Mucosa of descending colon (tissue), 3 donors: Measurements from ENCODE around the gene KIF16B. TPM values are rescaled to one million over a fixed set of nuclear protein-coding genes. Genes with fewer than 3 reads are reported as not detected.
A peak's percentile ranks its signal among the peaks of the same experiment; 100 is the strongest.
"Not testable (repeated sequence)": the region's sequence is repeated elsewhere in the genome, so short reads cannot be mapped to it uniquely, and the experiment has no call there.

ENCODE experiments used
- ATAC-seq: fragments of 200-7000 bp; cut with Tn5 transposase; one replicate; pipeline ENCODE4 v1.9.1; 2020; ENCODE audit warnings: mild to moderate bottlenecking, moderate library complexity
- DNase-seq, 3 donors: peaks; one replicate each; pipeline ENCODE4 v3.0.0-alpha.2; 2020
- H3K36me3 ChIP-seq: fragments of 200-600 bp; one replicate; pipeline ENCODE4 v1.8.0; 2021; ENCODE audit warnings: low read depth, mild to moderate bottlenecking
- H3K4me1 ChIP-seq: fragments of 200-600 bp; one replicate; pipeline ENCODE4 v1.8.0; 2021; ENCODE audit warnings: low read depth, mild to moderate bottlenecking
- H3K4me3 ChIP-seq: fragments of 200-600 bp; one replicate; pipeline ENCODE4 v1.8.0; 2021; ENCODE audit warnings: mild to moderate bottlenecking
- H3K9me3 ChIP-seq: fragments of 200-600 bp; one replicate; pipeline ENCODE4 v1.8.0; 2021; ENCODE audit warnings: mild to moderate bottlenecking
- intact Hi-C, 2 donors: fragments of 100-400 bp; cut with DNase I in 1 of 2; cut with micrococcal nuclease in 1 of 2; formaldehyde crosslinking; loops; one replicate each; pipeline versions ENCODE4 v1.11.0 to v1.11.1; 2022; cut with DNase I, micrococcal nuclease
- total RNA-seq, 3 donors: library from RNA; stranded (reverse); fragmentation: NEBNext Ultra II Directional in 2 of 3; extraction: Animal tissue kit (Norgen Biotek cat#: 25700) in 2 of 3; gene quantifications; one replicate each; pipeline versions ENCODE4 v1.2.1 to v1.2.4, GENCODE V29; 2021 to 2023
- TF ChIP-seq, protein P1 (sequence below): fragments of 200-600 bp; IDR thresholded peaks from one replicate; pipeline ENCODE4 v1.8.0; 2022; ENCODE audit warnings: antibody characterized with exemption, mild to moderate bottlenecking
- donor health status: DM: no; HTN: no; CAD: no; lungs with moderate emphysema.
- donor health status: DM: no; HTN: no; CAD: no.
- donor health status: DM: no; HTN: yes; CAD: no.

Gene KIF16B
- total RNA-seq, 3 donors from 2014 or later = 48.5 to 81.7 (median 65.1) TPM

DNA sequence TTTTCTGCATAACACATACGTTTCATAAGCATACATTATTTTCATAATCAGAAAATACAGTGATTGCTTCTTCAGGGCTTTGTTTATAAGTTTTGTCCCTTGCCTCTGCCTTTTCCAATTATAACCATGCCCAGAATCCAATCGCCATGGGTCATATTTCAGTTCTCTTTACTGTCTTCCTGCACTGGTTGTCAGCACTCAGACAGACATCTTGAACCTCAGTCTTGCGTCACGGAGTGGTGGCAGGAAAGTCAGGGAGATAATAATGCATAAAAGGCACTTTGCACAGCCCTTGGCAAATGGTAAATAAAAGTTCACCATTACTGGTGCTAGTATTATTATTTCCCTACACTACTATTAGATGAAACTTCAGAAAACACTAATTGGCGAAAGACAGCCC is 7.2 kb downstream of the KIF16B start:
- ATAC-seq (no peak), DNase-seq (no peak)
- Histone ChIP-seq H3K4me3 (no peak overlapping the region), H3K36me3 (no peaks in the 10 kb centered on the region), H3K9me3 (no peaks in the 10 kb centered on the region), H3K4me1 (peaks cover 11% of the 10 kb centered on the region)
- TF ChIP-seq, protein P1, sequence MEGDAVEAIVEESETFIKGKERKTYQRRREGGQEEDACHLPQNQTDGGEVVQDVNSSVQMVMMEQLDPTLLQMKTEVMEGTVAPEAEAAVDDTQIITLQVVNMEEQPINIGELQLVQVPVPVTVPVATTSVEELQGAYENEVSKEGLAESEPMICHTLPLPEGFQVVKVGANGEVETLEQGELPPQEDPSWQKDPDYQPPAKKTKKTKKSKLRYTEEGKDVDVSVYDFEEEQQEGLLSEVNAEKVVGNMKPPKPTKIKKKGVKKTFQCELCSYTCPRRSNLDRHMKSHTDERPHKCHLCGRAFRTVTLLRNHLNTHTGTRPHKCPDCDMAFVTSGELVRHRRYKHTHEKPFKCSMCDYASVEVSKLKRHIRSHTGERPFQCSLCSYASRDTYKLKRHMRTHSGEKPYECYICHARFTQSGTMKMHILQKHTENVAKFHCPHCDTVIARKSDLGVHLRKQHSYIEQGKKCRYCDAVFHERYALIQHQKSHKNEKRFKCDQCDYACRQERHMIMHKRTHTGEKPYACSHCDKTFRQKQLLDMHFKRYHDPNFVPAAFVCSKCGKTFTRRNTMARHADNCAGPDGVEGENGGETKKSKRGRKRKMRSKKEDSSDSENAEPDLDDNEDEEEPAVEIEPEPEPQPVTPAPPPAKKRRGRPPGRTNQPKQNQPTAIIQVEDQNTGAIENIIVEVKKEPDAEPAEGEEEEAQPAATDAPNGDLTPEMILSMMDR = no peak
- intact Hi-C loops = loop anchor here in 1 of 2 donors (10.0 kb wide), 1 partner anchor 51 kb away; no protein-coding TSS in a partner anchor

DNA sequence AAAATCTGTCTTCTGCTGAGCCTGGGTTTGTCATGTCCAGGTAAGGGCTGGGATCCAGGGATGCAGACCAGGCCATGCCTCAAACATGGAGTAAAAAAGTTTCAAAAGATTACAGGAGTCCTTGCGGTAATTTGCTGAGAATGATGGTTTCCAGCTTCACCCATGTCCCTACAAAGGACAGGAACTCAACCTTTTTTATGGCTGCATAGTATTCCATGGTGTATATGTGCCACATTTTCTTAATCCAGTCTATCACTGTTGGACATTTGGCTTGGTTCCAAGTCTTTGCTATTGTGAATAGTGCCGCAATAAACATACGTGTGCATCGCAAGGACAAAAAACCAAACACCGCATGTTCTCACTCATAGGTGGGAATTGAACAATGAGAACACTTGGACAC is 9.2 kb downstream of the KIF16B start:
- ATAC-seq, H3K4me3 ChIP-seq, H3K4me1 ChIP-seq, DNase-seq, H3K36me3 ChIP-seq, H3K9me3 ChIP-seq: not testable (repeated sequence)
- intact Hi-C loops = loop anchor here in 1 of 2 donors (10.0 kb wide), 1 partner anchor 49 kb away; no protein-coding TSS in a partner anchor

DNA sequence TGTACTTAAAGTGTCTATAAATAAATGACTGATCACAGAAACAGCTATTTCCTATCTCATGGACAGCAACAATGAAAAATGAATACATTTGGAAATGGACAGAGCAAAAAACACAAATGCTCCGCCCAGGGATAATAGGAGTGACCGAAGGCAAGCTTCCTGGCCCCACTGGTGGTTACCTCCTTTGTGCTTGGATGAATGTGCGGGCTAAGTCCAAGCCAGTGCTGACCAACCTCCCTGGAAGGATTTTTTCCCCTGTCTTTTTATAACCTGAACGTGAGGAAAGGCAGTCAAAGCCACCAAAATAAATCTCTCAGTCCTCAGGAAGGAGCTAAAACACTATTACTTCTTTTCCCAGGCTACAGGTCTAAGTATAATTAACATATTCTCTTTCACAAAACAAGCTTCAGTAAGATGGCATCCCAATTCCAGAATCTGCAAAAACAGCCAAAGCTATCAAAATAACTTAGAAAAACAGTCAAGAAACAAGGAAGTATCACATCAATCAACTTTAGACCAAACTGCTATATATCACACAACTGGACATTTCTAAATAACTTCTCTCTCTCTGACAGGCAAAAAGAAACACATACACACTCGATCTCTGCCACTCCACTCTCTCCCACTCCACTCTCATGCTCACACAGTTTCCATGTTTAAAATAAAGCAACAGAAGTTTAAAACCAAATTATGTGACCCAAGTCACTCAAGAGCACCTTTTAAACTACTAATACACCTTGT is 10.0 kb downstream of the KIF16B start:
- intact Hi-C loops = loop anchor here in 1 of 2 donors (10.0 kb wide), 1 partner anchor 48 kb away; no protein-coding TSS in a partner anchor
- DNase-seq (no peak), ATAC-seq (peak; percentile 65)
- no peak overlapping the region for H3K4me3 ChIP-seq
- no peaks in the 10 kb centered on the region for H3K9me3 ChIP-seq
- no peaks in the 10 kb centered on the region for H3K36me3 ChIP-seq
- H3K4me1 ChIP-seq = peaks cover 5% of the 10 kb centered on the region
- TF ChIP-seq, protein P1 = no peak

DNA sequence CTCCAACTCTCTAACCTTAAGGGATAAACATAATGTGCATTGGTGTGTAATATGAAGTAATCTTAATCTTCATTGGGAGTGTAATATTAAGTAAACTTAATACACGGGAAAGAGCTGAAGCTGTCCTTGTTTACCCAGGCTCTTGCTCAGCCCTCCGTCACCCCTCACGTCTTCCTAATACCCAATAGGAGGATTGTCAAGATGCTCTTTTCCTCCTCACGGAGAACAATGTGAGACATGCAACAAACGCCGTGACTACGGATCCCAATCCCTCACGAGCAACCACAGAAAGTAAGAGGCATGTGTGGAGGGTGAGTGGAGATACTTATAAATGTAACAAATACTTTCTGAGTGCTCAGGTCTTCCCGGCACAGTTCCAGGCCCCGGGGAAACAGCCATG is 11.0 kb downstream of the KIF16B start:
- H3K9me3 ChIP-seq = no peaks in the 10 kb centered on the region
- no peak for ATAC-seq
- H3K4me3 ChIP-seq = no peak overlapping the region
- intact Hi-C loops = loop anchor here in 1 of 2 donors (10.0 kb wide), 1 partner anchor 47 kb away; no protein-coding TSS in a partner anchor
- no peaks in the 10 kb centered on the region for H3K36me3 ChIP-seq
- DNase-seq = no peak
- TF ChIP-seq, protein P1 = no peak
- no peaks in the 10 kb centered on the region for H3K4me1 ChIP-seq

DNA sequence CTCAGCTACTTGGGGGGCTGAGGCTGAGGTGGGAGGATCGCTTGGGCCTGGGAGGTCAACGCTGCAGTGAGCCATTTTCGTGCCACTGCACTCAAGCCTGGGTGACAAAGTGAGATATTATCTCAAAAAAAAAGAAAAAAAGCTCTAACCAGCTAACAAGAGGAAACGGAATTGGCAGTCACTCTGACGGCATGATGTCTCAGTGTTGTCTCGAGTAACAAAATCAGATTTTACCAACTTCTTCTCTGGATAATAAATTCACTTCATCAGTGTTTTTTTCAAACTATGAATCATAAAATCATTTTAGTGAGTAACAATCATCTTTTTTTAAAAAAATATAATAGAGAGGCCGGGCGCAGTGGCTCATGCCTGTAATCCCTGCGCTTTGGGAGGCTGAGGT is 12.6 kb downstream of the KIF16B start:
- H3K9me3 ChIP-seq = no peaks in the 10 kb centered on the region
- intact Hi-C loops = loop anchor here in 1 of 2 donors (10.0 kb wide), 1 partner anchor 46 kb away; no protein-coding TSS in a partner anchor
- H3K36me3 ChIP-seq = no peaks in the 10 kb centered on the region
- H3K4me3 ChIP-seq = no peak overlapping the region
- ATAC-seq = no peak
- no peak for DNase-seq
- TF ChIP-seq, protein P1 = no peak
- no peaks in the 10 kb centered on the region for H3K4me1 ChIP-seq

DNA sequence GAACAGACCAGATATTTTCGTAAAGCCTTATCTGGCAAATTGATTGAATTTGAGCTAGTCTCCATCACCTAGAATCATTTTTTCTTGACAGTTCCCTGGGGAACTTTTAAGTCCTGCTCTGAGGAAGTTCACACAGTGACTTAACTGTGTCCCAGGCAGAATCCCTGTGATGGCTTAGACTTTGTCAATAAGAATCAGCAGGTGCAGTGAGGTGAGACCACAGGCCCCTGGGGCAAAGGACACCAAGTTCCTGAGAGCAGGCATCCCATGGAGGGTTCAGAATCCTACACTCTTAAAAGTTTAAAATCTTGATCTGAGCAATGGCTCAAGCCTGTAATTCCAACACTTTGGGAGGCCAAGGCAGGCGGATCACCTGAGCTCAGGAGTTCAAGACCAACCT is 13.0 kb downstream of the KIF16B start:
- TF ChIP-seq, protein P1 = no peak
- ATAC-seq (no peak), DNase-seq (no peak)
- peaks cover 4% of the 10 kb centered on the region for H3K4me1 ChIP-seq
- no peaks in the 10 kb centered on the region for H3K36me3 ChIP-seq
- no peak overlapping the region for H3K4me3 ChIP-seq
- intact Hi-C loops = loop anchor here in 1 of 2 donors (10.0 kb wide), 1 partner anchor 45 kb away; no protein-coding TSS in a partner anchor
- no peaks in the 10 kb centered on the region for H3K9me3 ChIP-seq
